Liver (tissue), 3 donors: ENCODE measurements around the gene HSPG2.

Source experiments
- GABPA ChIP-seq, 2 donors: IDR thresholded peaks in 1 of 2; conservative IDR thresholded peaks in 1 of 2; 2 replicates each; pipeline ENCODE4 v1.6.1; 2016; ENCODE audit warnings: antibody characterized with exemption in 2 of 2, mild to moderate bottlenecking in 1 of 2, moderate library complexity in 1 of 2
- RAD21 ChIP-seq, 2 donors: IDR thresholded peaks; 2 replicates each; pipeline ENCODE4 v1.6.1; 2016; ENCODE audit warnings: antibody characterized with exemption in 2 of 2, mild to moderate bottlenecking in 2 of 2
- SP1 ChIP-seq: IDR thresholded peaks from 2 replicates; pipeline ENCODE4 v1.6.1; 2018; ENCODE audit warnings: antibody characterized with exemption, mild to moderate bottlenecking
- TF ChIP-seq, protein P1 (sequence below): fragments of 150-350 bp; IDR thresholded peaks from 2 replicates; pipeline ENCODE4 v1.5.1; 2017; ENCODE audit warnings: improper control_type of control experiment, low read depth, low read length; ENCODE audit not compliant: missing input control
- donor health status: healthy.
- donor health status: healthy.

DNA sequence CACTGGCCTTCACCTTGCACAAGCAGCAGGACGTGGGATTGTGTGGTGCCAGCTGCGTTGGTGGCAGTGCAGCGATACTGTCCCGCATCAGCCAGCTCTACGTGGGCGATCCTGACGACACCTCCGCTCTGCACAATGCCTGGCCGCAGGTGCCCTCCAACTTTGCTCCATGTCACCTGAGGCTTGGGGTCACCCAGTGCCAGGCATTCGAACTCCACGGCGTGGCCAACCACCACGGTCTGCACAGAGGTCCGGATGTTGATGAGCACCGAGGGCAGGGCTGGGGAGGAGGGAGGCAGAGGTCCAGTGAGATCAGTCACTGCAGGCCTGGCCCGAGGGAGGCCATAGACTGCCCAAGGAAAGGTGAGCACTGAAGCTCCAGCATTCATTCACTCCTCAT is 102.4 kb downstream of the HSPG2 start:
- TF ChIP-seq, protein P1, sequence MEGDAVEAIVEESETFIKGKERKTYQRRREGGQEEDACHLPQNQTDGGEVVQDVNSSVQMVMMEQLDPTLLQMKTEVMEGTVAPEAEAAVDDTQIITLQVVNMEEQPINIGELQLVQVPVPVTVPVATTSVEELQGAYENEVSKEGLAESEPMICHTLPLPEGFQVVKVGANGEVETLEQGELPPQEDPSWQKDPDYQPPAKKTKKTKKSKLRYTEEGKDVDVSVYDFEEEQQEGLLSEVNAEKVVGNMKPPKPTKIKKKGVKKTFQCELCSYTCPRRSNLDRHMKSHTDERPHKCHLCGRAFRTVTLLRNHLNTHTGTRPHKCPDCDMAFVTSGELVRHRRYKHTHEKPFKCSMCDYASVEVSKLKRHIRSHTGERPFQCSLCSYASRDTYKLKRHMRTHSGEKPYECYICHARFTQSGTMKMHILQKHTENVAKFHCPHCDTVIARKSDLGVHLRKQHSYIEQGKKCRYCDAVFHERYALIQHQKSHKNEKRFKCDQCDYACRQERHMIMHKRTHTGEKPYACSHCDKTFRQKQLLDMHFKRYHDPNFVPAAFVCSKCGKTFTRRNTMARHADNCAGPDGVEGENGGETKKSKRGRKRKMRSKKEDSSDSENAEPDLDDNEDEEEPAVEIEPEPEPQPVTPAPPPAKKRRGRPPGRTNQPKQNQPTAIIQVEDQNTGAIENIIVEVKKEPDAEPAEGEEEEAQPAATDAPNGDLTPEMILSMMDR, result no peak
- TF ChIP-seq RAD21 (IDR thresholded peaks at IDR 0.05) (no peak), GABPA (IDR thresholded peaks at IDR 0.05 in 1 of 2, conservative IDR thresholded peaks at IDR 0.05 in 1 of 2) (no peak), SP1 (no peak)
